ENCODE data around the gene ZNF263. TPM values are rescaled to one million over a fixed set of nuclear protein-coding genes. Genes with fewer than 3 reads are reported as not detected.
"Not testable (repeated sequence)": the region's sequence is repeated elsewhere in the genome, so short reads cannot be mapped to it uniquely, and the experiment has no call there.

The ZNF263 gene
- total and polyA plus RNA-seq, 3 experiments from 2014 or later: 29.2 to 47.7 (median 35.1) TPM

DNA sequence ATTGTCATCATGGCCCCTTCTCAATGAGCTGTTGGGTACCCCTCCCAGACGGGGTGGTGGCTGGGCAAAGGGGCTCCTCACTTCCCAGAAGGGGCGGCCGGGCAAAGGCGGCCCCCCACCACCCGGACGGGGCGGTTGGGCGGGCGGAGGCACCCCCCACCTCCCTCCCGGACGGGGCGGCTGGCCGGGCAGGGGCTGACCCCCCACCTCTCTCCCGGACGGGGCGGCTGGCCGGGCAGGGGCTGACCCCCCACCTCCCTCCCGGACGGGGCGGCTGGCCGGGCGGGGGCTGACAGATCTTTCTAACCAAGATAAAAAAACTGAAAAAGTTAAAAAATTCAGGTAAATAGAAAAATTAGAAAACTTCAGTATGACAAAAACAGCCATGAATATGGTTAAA is 12.0 kb upstream of the ZNF263 start:
- DNase-seq; H3K27me3 Mint-ChIP-seq; H3K27ac ChIP-seq (ENCODE audit: low read depth, low read length); H3K4me3 ChIP-seq (ENCODE audit: low read length); POLR2A ChIA-PET; H3K36me3 ChIP-seq (ENCODE audit: insufficient read depth, low read length); CTCF ChIA-PET; H3K4me3 Mint-ChIP-seq; H3K27me3 ChIP-seq (ENCODE audit: insufficient read depth, low read length, poor library complexity, severe bottlenecking); H3K4me1 ChIP-seq (ENCODE audit: insufficient read depth, low read length); H3K27ac Mint-ChIP-seq; H3K9me3 Mint-ChIP-seq; H3K9me3 ChIP-seq (ENCODE audit: low read length): not testable (repeated sequence)
- H3K4me1 Mint-ChIP-seq: peaks cover 6 to 19% (median 9%) of the 10 kb centered on the region in 3 donors
- H3K36me3 Mint-ChIP-seq: peaks cover 12 to 27% (median 13%) of the 10 kb centered on the region in 3 donors

DNA sequence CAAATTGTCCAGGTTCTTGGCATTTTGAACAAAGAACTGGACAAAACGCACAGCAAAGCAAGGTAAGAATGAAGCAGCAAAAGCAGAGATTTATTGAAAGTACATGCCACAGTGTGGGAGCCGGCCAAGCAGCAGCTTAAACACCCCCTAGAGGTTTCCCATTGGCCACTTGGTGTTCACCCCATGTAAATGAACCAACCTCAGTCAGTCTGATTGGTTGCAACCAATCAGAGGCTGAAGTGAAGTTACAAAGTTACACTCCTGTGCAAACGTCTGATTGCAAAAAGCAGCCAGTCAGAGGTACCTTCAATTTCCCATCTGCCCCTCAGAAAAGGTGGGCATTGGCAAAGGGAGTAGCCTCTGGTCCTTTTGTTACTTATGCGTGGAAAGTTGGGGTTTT is 8.8 kb upstream of the ZNF263 start:
- POLR2A ChIA-PET: no interaction called here
- CTCF ChIA-PET: no interaction called here
- no peak overlapping the region for H3K27ac ChIP-seq (ENCODE audit: low read depth, low read length)

DNA sequence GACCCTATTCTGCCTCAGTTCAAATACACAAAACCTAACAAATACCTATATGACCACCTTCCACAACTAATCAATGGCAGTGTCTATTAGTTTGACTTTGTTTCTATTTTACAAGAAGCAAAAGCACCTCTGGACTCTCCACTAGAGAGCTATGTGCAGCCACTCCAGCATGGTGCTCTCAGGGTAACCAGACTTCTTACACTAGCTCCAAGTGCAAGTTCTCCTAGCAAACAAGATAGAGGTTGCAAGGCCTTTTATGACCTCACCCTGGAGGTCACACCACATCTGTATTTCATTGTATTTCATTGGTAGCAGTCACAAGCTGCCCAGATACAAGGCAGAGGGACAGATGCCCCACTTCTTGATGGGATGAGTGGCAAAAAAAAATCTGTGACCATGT is 8.3 kb upstream of the ZNF263 start:
- Histone ChIP-seq H3K4me1 (ENCODE audit: insufficient read depth, low read length) (no peaks in the 10 kb centered on the region), H3K4me3 (ENCODE audit: low read length) (no peak overlapping the region), H3K27ac (ENCODE audit: low read depth, low read length) (no peak overlapping the region), H3K9me3 (ENCODE audit: low read length) (no peaks in the 10 kb centered on the region), H3K36me3 (ENCODE audit: insufficient read depth, low read length) (no peaks in the 10 kb centered on the region), H3K27me3 (ENCODE audit: insufficient read depth, low read length, poor library complexity, severe bottlenecking) (no peaks in the 10 kb centered on the region)
- ChIA-PET CTCF (no interaction called here), POLR2A (no interaction called here)
- peaks cover 0 to 5% (median 0%) of the 10 kb centered on the region in 5 donors for H3K9me3 Mint-ChIP-seq
- peaks cover 0 to 4% of the 10 kb centered on the region in 2 donors for H3K27me3 Mint-ChIP-seq
- no peak overlapping the region for H3K4me3 Mint-ChIP-seq
- DNase-seq: no peak
- no peaks in the 10 kb centered on the region for H3K36me3 Mint-ChIP-seq
- peak overlapping the region in 1 of 8 donors; percentile 36 for H3K27ac Mint-ChIP-seq
- H3K4me1 Mint-ChIP-seq: no peaks in the 10 kb centered on the region

More for the DNA sequence above, 8.8 kb upstream of the ZNF263 start:
- Mint-ChIP-seq H3K36me3 (peaks cover 0 to under 1% (median 0%) of the 10 kb centered on the region in 3 donors), H3K27ac (no peak overlapping the region), H3K4me3 (no peak overlapping the region), H3K27me3 (peaks cover 0 to 4% of the 10 kb centered on the region in 2 donors), H3K4me1 (no peaks in the 10 kb centered on the region), H3K9me3 (peaks cover 0 to 6% (median 0%) of the 10 kb centered on the region in 5 donors)
- DNase-seq: no peak
- no peaks in the 10 kb centered on the region for H3K27me3 ChIP-seq (ENCODE audit: insufficient read depth, low read length, poor library complexity, severe bottlenecking)
- H3K4me3 ChIP-seq (ENCODE audit: low read length): no peak overlapping the region
- no peaks in the 10 kb centered on the region for H3K9me3 ChIP-seq (ENCODE audit: low read length)
- H3K4me1 ChIP-seq (ENCODE audit: insufficient read depth, low read length): no peaks in the 10 kb centered on the region
- H3K36me3 ChIP-seq (ENCODE audit: insufficient read depth, low read length): no peaks in the 10 kb centered on the region

DNA sequence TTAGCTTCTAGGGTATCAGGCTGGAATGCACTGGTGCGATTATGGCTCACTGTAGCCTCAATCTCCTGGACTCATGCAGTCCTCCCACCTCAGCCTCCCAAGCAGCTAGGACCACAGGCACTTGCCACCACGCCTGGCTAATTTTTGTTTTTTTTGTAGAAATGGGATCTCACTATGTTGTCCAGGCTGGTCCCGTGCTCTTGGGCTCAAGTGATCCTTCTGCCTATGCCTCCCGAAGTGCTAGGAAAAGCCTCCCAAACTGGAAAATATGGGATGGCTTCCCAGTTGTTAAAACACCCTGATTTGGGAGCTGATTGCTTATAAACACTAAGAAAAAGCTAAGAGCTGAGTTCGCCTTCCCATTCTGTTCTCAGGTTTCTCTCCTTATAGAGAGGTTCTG is 6.6 kb upstream of the ZNF263 start:
- POLR2A ChIA-PET: interaction anchor here (0.5 kb wide), 1 partner anchor 162 kb away, joined by 3 read pairs; no protein-coding TSS in a partner anchor
- H3K4me1 Mint-ChIP-seq: peaks cover 0 to 4% (median 0%) of the 10 kb centered on the region in 3 donors
- H3K36me3 Mint-ChIP-seq: no peaks in the 10 kb centered on the region
- CTCF ChIA-PET: interaction anchor here (1.4 kb wide), 1 partner anchor 9 kb away, joined by 8 read pairs; no protein-coding TSS in a partner anchor
- H3K9me3 Mint-ChIP-seq: peaks cover 0 to 3% (median 0%) of the 10 kb centered on the region in 5 donors
- Histone ChIP-seq H3K4me1 (ENCODE audit: insufficient read depth, low read length) (no peaks in the 10 kb centered on the region), H3K4me3 (ENCODE audit: low read length) (no peak overlapping the region), H3K27me3 (ENCODE audit: insufficient read depth, low read length, poor library complexity, severe bottlenecking) (no peaks in the 10 kb centered on the region), H3K27ac (ENCODE audit: low read depth, low read length) (no peak overlapping the region), H3K9me3 (ENCODE audit: low read length) (no peaks in the 10 kb centered on the region), H3K36me3 (ENCODE audit: insufficient read depth, low read length) (no peaks in the 10 kb centered on the region)
- H3K4me3 Mint-ChIP-seq: no peak overlapping the region
- peaks cover 0 to 4% of the 10 kb centered on the region in 2 donors for H3K27me3 Mint-ChIP-seq
- DNase-seq: no peak
- no peak overlapping the region for H3K27ac Mint-ChIP-seq

DNA sequence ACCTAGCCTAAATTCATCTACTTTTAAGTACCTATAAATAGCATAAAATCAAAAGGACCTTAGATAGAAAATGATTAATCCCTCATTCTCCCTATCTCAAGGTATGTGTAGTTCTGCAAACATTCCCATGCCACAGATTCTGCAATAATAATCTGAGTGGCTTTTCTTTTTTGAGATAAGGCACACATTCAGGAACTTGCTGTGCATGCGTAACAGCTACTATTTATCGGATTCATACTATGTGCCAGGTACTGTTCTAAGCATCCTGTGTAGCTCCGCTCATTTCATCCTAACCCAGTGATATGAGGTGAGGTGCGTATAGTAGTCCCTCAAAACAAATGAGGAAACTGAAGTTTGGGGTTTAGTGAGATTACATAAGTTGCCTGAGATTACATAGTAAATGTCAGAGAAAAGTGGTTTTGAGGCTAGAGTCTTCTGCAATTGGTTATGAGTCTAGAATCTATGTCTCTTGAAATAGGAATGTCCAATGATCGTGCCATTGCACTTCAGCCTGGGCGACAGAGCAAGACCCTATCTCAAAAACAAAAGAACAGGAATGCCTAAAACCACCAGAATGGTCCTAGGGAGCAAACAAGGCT is 2.0 kb upstream of the ZNF263 start:
- no peak overlapping the region for H3K27ac ChIP-seq (ENCODE audit: low read depth, low read length)
- ChIA-PET POLR2A (interaction anchor here (1.4 kb wide), 1 partner anchor 15 kb away, joined by 4 read pairs; no protein-coding TSS in a partner anchor), CTCF (interaction anchor here (1.6 kb wide), 1 partner anchor 14 kb away, joined by 7 read pairs; no protein-coding TSS in a partner anchor)
- peaks cover 31 to 42% (median 37%) of the 10 kb centered on the region in 3 donors for H3K4me1 Mint-ChIP-seq
- H3K27me3 Mint-ChIP-seq: peaks cover 0 to 4% of the 10 kb centered on the region in 2 donors
- peaks cover 9 to 34% (median 23%) of the 10 kb centered on the region in 3 donors for H3K36me3 Mint-ChIP-seq
- no peaks in the 10 kb centered on the region for H3K27me3 ChIP-seq (ENCODE audit: insufficient read depth, low read length, poor library complexity, severe bottlenecking)
- peaks cover 4% of the 10 kb centered on the region for H3K9me3 ChIP-seq (ENCODE audit: low read length)
- H3K4me3 ChIP-seq (ENCODE audit: low read length): no peak overlapping the region
- H3K36me3 ChIP-seq (ENCODE audit: insufficient read depth, low read length): peaks cover 15% of the 10 kb centered on the region
- peak overlapping the region in 1 of 8 donors; percentile 82 for H3K27ac Mint-ChIP-seq
- peaks cover 25% of the 10 kb centered on the region for H3K4me1 ChIP-seq (ENCODE audit: insufficient read depth, low read length)
- DNase-seq: no peak
- H3K9me3 Mint-ChIP-seq: peaks cover 0 to 13% (median under 1%) of the 10 kb centered on the region in 5 donors
- peak overlapping the region in 6 of 7 donors; percentile 39 to 96 (median 49) for H3K4me3 Mint-ChIP-seq

DNA sequence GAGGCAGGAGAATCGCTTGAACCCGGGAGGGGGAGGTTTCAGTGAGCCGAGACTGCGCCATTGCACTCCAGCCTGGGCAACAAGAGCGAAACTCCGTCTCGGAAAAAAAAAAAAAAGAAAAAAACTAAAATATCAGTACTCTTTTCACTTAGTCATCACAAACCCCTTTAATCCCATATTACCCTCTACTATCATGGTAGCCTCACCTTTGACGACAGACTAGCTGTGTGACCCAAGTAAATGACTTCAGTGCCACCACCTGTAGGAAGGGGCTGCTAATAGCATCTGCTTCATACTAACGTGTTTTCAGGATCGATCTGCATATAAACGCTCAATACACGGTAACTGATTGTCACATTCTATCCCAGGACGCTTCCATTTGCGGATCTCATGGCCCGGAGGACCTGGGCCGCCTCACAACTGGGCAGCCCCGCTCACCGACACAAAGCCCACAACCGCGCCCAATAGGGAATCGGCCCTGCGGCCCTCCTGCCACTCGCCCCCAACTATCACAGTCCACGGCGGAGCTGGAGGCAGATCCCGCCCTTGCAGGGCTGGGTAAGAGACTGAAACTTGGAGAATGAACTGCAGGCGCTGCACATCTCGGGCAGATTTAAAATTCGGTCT is 1.1 kb upstream of the ZNF263 start:
- Histone ChIP-seq H3K4me3 (ENCODE audit: low read length) (peak overlapping the region; percentile 91), H3K9me3 (ENCODE audit: low read length) (peaks cover 9% of the 10 kb centered on the region), H3K4me1 (ENCODE audit: insufficient read depth, low read length) (peaks cover 25% of the 10 kb centered on the region), H3K27ac (ENCODE audit: low read depth, low read length) (peak overlapping the region; percentile 95), H3K36me3 (ENCODE audit: insufficient read depth, low read length) (peaks cover 23% of the 10 kb centered on the region), H3K27me3 (ENCODE audit: insufficient read depth, low read length, poor library complexity, severe bottlenecking) (no peaks in the 10 kb centered on the region)
- peaks cover 0 to 4% of the 10 kb centered on the region in 2 donors for H3K27me3 Mint-ChIP-seq
- CTCF ChIA-PET: interaction anchor here (0.7 to 2.1 kb wide), 7 partner anchors 10 to 219 kb away, joined by 3 to 10 read pairs (median 3); partner anchors contain the start of genes CLUAP1, ZNF174 and ZSCAN32
- peaks cover 35 to 48% (median 41%) of the 10 kb centered on the region in 3 donors for H3K4me1 Mint-ChIP-seq
- peaks cover 0 to 19% (median 6%) of the 10 kb centered on the region in 5 donors for H3K9me3 Mint-ChIP-seq
- H3K27ac Mint-ChIP-seq: peak overlapping the region; percentile 66 to 98 (median 89)
- no peak for DNase-seq
- H3K4me3 Mint-ChIP-seq: peak overlapping the region; percentile 87 to 97 (median 96)
- H3K36me3 Mint-ChIP-seq: peaks cover 15 to 42% (median 31%) of the 10 kb centered on the region in 3 donors
- POLR2A ChIA-PET: interaction anchor here (0.6 to 1.9 kb wide), 15 partner anchors 15 to 436 kb away, joined by 3 to 21 read pairs (median 4); partner anchors contain the start of genes TIGD7, ZNF174, ZNF213 and ZNF75A

DNA sequence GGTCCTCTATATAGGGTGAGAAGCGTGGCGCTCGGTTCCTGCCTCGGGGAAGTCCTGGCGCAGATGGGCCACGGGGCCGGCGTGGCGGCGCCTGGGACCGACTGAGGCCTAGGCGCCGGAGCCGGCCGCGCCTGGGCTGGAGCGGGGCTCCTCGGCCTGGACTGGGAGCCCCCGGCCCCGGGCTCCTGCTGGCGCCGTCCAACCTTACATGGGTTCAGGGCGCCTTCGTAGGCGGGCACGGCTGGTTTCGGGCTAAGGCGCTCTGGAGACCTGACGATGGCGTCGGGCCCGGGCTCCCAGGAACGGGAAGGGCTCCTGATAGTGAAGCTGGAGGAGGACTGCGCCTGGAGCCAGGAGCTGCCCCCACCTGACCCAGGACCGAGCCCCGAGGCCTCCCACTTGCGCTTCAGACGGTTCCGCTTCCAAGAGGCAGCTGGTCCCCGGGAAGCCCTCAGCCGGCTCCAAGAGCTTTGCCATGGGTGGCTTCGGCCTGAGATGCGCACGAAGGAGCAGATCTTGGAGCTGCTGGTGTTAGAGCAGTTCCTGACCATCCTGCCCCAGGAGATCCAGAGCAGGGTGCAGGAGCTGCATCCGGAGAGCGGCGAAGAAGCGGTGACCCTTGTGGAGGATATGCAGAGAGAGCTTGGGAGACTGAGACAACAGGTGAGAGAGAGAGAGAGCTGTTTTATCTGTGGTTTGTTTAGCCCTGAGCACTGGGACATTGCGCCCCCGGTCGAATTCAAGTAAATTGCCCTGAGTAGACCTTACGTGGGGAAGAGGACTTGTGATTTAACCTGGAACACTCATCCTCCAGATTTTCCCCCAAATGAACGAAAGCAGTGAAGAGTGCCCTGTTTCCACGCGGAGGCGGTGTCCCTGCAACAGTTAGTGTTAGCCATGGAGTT is 504 bp downstream of the ZNF263 start:
- Histone ChIP-seq H3K4me3 (ENCODE audit: low read length) (peak overlapping the region; percentile 91), H3K36me3 (ENCODE audit: insufficient read depth, low read length) (peaks cover 35% of the 10 kb centered on the region), H3K9me3 (ENCODE audit: low read length) (peaks cover 15% of the 10 kb centered on the region), H3K27me3 (ENCODE audit: insufficient read depth, low read length, poor library complexity, severe bottlenecking) (no peaks in the 10 kb centered on the region), H3K4me1 (ENCODE audit: insufficient read depth, low read length) (peaks cover 25% of the 10 kb centered on the region), H3K27ac (ENCODE audit: low read depth, low read length) (peak overlapping the region; percentile 95)
- H3K4me1 Mint-ChIP-seq: peaks cover 35 to 48% (median 41%) of the 10 kb centered on the region in 3 donors
- peak overlapping the region; percentile 84 to 99 (median 96) for H3K27ac Mint-ChIP-seq
- POLR2A ChIA-PET: interaction anchor here (0.6 to 1.9 kb wide), 9 partner anchors 20 to 173 kb away, joined by 3 to 21 read pairs (median 6); partner anchors contain the start of genes TIGD7, ZNF174, ZNF213 and ZNF75A
- H3K36me3 Mint-ChIP-seq: peaks cover 22 to 55% (median 43%) of the 10 kb centered on the region in 3 donors
- no peak for DNase-seq
- CTCF ChIA-PET: interaction anchor here (0.7 to 2.1 kb wide), 9 partner anchors 9 to 217 kb away, joined by 3 to 7 read pairs (median 3); partner anchors contain the start of genes CLUAP1, TIGD7, ZNF174 and ZNF75A
- no peaks in the 10 kb centered on the region for H3K27me3 Mint-ChIP-seq
- peak overlapping the region; percentile 88 to 97 (median 96) for H3K4me3 Mint-ChIP-seq
- peaks cover 0 to 32% (median 15%) of the 10 kb centered on the region in 5 donors for H3K9me3 Mint-ChIP-seq
